Adipocyte (in vitro differentiated cells): ENCODE measurements around the gene JAK2.

Experiments
- DNase-seq: peaks from one replicate; pipeline ENCODE4 v3.0.0-alpha.2; 2015; ENCODE audit warnings: low read depth
- H3K27me3 ChIP-seq: replicated peaks from 2 replicates; pipeline ENCODE4 v1.7.0; 2013; ENCODE audit warnings: mild to moderate bottlenecking, low read length, moderate library complexity; ENCODE audit not compliant: control insufficient read depth, insufficient read depth
- H3K36me3 ChIP-seq: 2 replicates; pipeline ENCODE4 v1.7.0; 2013; ENCODE audit warnings: low read length, mild to moderate bottlenecking, moderate library complexity; ENCODE audit not compliant: control insufficient read depth, insufficient read depth, severe bottlenecking
- H3K4me1 ChIP-seq: 2 replicates; pipeline ENCODE4 v1.7.0; 2013; ENCODE audit warnings: mild to moderate bottlenecking, low read length, moderate library complexity; ENCODE audit not compliant: control insufficient read depth, insufficient read depth
- H3K4me3 ChIP-seq: 2 replicates; pipeline ENCODE4 v1.7.0; 2013; ENCODE audit warnings: mild to moderate bottlenecking, low read length, moderate library complexity
- H3K9ac ChIP-seq: 2 replicates; pipeline ENCODE4 v1.7.0; 2013; ENCODE audit warnings: mild to moderate bottlenecking, low read length, moderate library complexity
- H3K9me3 ChIP-seq: 2 replicates; pipeline ENCODE4 v1.7.0; 2013; ENCODE audit warnings: mild to moderate bottlenecking, low read length, moderate library complexity; ENCODE audit not compliant: control insufficient read depth

JAK2 gene

DNA sequence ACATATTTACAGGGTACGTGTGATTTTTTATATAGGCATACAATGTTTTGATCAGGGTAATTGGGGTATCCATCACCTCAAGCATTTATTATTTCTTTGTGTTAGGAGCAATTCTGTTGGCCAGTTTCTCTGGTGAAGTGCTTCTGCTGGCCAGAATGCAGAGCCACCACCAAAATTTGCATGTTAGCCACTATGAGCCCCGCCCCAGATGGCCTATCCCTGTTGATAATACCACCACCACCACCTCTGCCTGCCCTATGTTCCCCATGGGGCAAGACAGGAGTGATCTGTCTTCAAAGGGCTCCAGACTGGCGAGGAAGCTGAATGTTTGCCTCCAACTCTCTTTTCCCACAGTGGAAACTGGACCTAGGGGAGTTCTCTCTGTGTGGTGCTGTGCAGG lies 26.0 kb upstream of the JAK2 start:
- Histone ChIP-seq H3K9me3 (no peaks in the 10 kb centered on the region), H3K9ac (no peak overlapping the region), H3K4me1 (peaks cover 24% of the 10 kb centered on the region), H3K36me3 (no peaks in the 10 kb centered on the region), H3K27me3 (no peaks in the 10 kb centered on the region), H3K4me3 (no peak overlapping the region)
- DNase-seq, result no peak

GRCh38 chr9:4962085-4962484 lies 23.0 kb upstream of the JAK2 start:
- Histone ChIP-seq H3K4me1 (peaks cover 35% of the 10 kb centered on the region), H3K27me3 (no peaks in the 10 kb centered on the region), H3K36me3 (no peaks in the 10 kb centered on the region), H3K9me3 (no peaks in the 10 kb centered on the region), H3K9ac (no peak overlapping the region), H3K4me3 (no peak overlapping the region)
- DNase-seq, result no peak

- DNase-seq, result no peak
- Histone ChIP-seq H3K4me3 (no peak overlapping the region), H3K4me1 (peaks cover 36% of the 10 kb centered on the region), H3K9ac (no peak overlapping the region), H3K9me3 (no peaks in the 10 kb centered on the region), H3K27me3 (no peaks in the 10 kb centered on the region), H3K36me3 (no peaks in the 10 kb centered on the region)
These were observed 20.5 kb upstream of the JAK2 start for GRCh38 chr9:4964540-4964939.

- DNase-seq, result no peak
- peaks cover 36% of the 10 kb centered on the region for H3K4me1 ChIP-seq
- H3K9me3 ChIP-seq, result no peaks in the 10 kb centered on the region
- H3K27me3 ChIP-seq, result no peaks in the 10 kb centered on the region
- H3K4me3 ChIP-seq, result no peak overlapping the region
- no peaks in the 10 kb centered on the region for H3K36me3 ChIP-seq
- no peak overlapping the region for H3K9ac ChIP-seq
These were observed 19.8 kb upstream of the JAK2 start for GRCh38 chr9:4965174-4965821.

DNA sequence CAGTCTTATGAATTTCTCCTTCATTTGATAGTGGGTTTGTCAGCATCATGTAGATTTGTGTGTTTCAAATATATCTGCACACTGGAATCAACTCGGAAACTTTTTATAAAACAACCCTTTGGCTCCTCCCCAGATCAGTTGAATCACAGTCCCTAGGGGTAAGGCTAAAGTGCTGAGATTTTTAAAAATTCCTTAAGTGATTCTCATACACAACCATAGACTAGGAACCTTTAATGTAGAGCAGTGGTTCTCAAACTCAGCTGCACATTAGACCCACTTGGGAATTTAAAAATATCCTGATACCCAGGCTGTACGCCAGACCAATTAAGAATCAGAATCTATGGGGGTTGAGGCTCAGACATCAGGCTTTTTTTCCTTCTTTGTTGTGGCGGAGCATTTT lies 17.5 kb upstream of the JAK2 start:
- H3K4me3 ChIP-seq, result no peak overlapping the region
- H3K9ac ChIP-seq, result no peak overlapping the region
- no peaks in the 10 kb centered on the region for H3K9me3 ChIP-seq
- H3K36me3 ChIP-seq, result no peaks in the 10 kb centered on the region
- DNase-seq, result peak; percentile 46
- peaks cover 30% of the 10 kb centered on the region for H3K4me1 ChIP-seq
- H3K27me3 ChIP-seq, result no peaks in the 10 kb centered on the region

- no peaks in the 10 kb centered on the region for H3K36me3 ChIP-seq
- peaks cover 41% of the 10 kb centered on the region for H3K4me1 ChIP-seq
- H3K4me3 ChIP-seq, result no peak overlapping the region
- no peak for DNase-seq
- H3K9ac ChIP-seq, result no peak overlapping the region
- H3K27me3 ChIP-seq, result no peaks in the 10 kb centered on the region
- no peaks in the 10 kb centered on the region for H3K9me3 ChIP-seq
These were observed 15.9 kb upstream of the JAK2 start for GRCh38 chr9:4969130-4969529.

DNA sequence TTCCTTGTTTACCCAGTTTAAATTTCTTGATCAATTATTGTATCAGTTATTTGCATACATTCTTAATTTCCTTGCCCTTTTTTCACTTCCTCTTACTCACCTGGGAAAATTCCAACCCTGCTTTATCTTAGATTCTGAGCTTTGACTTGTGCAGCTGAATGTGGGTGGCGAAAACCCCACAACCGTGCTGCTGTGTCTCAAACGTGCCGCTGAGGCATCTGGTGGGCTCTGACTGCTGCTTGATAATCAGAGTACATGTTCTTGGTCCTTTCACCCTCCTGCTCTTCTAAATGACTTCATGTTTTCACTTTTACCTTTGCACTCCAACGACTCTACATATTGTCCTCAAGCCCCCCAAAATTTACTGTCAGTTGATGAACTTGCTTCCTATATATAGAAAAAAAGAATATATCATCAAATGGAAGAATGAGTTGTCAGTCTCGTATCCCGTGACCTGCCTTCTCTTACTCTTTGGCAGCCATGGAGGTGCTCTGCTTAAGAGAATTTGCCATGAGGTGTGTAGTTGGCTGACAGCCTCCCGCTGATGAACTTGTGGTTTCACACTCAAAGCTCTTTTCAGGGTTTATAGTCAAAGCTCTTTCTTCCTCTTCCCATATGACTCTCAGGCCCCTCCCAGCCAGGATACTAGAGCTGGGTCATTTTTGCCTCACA lies 14.0 kb upstream of the JAK2 start:
- no peak for DNase-seq
- no peaks in the 10 kb centered on the region for H3K27me3 ChIP-seq
- H3K4me3 ChIP-seq, result no peak overlapping the region
- H3K36me3 ChIP-seq, result no peaks in the 10 kb centered on the region
- H3K9me3 ChIP-seq, result no peaks in the 10 kb centered on the region
- no peak overlapping the region for H3K9ac ChIP-seq
- H3K4me1 ChIP-seq, result peaks cover 26% of the 10 kb centered on the region

GRCh38 chr9:4973246-4973645 lies 11.8 kb upstream of the JAK2 start:
- no peak for DNase-seq
- no peaks in the 10 kb centered on the region for H3K36me3 ChIP-seq
- H3K27me3 ChIP-seq, result no peaks in the 10 kb centered on the region
- no peaks in the 10 kb centered on the region for H3K9me3 ChIP-seq
- H3K9ac ChIP-seq, result no peak overlapping the region
- H3K4me1 ChIP-seq, result peaks cover 15% of the 10 kb centered on the region
- H3K4me3 ChIP-seq, result no peak overlapping the region

DNA sequence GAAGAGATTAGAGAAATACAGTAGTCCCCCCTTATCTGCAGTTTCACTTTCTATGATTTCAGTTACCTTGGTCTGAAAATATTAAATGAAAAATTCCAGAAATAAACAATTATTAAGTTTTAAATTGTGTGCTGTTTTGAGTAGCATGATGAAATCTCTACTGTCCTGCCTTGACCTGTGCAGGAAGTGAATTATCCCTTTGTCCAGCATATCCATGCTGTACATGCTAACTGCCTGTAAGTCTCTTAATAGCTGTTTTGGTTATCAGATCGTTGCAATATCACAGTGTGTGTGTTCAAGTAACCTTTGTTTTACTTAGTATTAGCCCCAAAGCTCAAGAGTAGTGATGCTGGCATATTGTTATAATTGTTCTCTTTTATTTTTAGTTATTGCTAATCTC lies 11.2 kb upstream of the JAK2 start:
- Histone ChIP-seq H3K4me3 (no peak overlapping the region), H3K36me3 (no peaks in the 10 kb centered on the region), H3K27me3 (no peaks in the 10 kb centered on the region), H3K9me3 (no peaks in the 10 kb centered on the region), H3K4me1 (peaks cover 15% of the 10 kb centered on the region), H3K9ac (no peak overlapping the region)
- no peak for DNase-seq

DNA sequence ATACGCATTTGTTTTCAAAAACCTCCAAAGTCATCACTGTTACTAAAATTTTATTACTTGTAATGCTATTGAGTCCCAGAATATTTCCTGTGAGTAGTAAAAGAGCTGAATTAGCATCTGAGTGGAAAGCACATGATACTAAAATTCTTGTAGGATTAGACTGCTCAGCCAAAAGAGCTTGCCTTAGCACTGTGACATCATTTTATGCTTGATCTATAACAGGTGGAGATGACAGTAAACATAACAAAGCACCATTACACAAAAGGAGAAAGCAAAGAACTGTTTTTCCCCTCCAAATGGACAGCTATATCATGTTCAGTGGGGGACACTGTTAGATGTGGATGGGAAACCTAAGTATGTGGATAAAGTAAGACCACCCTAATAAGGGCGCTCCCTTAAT lies 5.8 kb upstream of the JAK2 start:
- Histone ChIP-seq H3K4me3 (no peak overlapping the region), H3K9ac (no peak overlapping the region), H3K9me3 (no peaks in the 10 kb centered on the region), H3K4me1 (peaks cover 18% of the 10 kb centered on the region), H3K27me3 (no peaks in the 10 kb centered on the region), H3K36me3 (no peaks in the 10 kb centered on the region)
- no peak for DNase-seq

DNA sequence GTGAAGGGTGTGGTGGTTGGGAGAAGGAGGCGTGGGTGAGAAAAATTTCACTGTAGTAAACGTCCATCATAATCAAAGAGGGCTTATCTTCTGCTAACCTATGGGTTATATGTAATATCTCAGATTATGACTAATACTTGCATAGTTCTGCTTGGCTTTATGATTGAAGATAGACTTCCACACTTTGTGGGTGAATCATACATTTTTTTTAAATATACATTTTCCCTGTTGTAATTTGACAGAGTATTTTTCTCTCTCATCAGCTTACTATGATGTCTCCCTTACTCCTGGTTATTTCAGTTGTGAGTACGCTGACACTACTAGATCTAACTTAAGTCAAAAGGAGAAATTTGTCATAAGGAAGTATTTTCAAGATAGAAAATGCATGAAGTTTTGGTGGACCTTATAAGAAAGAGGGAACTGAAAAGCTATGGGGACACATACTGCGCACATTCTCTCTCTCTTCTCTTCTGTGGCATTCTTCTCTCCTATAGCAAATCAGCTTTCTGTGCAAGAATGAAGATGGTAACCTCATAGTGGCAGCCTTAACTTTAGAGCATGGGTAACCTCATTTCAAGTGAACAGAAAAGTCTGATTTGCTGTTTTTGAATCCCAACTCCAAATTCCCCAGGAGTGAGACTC lies 4.9 kb upstream of the JAK2 start:
- DNase-seq, result peak; percentile 15
- no peaks in the 10 kb centered on the region for H3K27me3 ChIP-seq

More for the DNA sequence above, 4.9 kb upstream of the JAK2 start:
- Histone ChIP-seq H3K9me3 (no peaks in the 10 kb centered on the region), H3K4me3 (no peak overlapping the region), H3K4me1 (peaks cover 19% of the 10 kb centered on the region), H3K36me3 (no peaks in the 10 kb centered on the region), H3K9ac (no peak overlapping the region)
